GM13977 (cell line): ENCODE data around the gene SMG7.

ENCODE experiments used
- DNase-seq: peaks from one replicate; pipeline ENCODE4 v3.0.0; 2012; ENCODE audit warnings: low spot score
- CTCF ChIP-seq: IDR thresholded peaks from 2 replicates; pipeline ENCODE4 v1.5.1; 2012; ENCODE audit warnings: mild to moderate bottlenecking, control low read depth; ENCODE audit not compliant: insufficient read depth; ENCODE audit errors: extremely low read depth, missing control alignments
- in situ Hi-C: fragments of 300-500 bp; cut with MboI; formaldehyde crosslinking; loops from one replicate; pipeline ENCODE4 v1.12.0; 2022; ENCODE audit warnings: low sequenced_read_pairs, low pct_unique_long_range_greater_than_20kb, mixed read lengths, inconsistent platforms; ENCODE audit not compliant: unreplicated experiment

SMG7 gene

DNA sequence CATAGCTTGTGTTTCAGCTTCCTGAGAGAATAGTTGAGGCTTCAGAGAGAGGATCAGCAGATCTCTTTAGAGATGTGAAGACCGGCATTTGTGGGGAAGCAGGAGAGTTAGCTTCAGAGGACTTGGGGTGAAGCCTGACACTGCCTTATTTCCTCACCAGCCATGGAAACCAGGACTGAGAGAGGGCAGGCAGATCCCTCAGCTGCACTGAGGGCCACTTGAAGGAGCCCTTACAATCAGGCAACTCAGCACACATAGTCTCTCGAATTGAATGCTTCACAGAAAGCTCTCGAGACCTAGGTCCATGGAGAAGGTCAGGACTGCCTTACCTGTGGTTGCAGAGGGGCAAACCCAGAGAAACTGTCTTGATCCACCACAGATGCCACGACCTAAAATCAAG is 98.2 kb downstream of the SMG7 start:
- no peak for DNase-seq
- in situ Hi-C loops: no loop called here
- TF ChIP-seq CTCF: no peak

DNA sequence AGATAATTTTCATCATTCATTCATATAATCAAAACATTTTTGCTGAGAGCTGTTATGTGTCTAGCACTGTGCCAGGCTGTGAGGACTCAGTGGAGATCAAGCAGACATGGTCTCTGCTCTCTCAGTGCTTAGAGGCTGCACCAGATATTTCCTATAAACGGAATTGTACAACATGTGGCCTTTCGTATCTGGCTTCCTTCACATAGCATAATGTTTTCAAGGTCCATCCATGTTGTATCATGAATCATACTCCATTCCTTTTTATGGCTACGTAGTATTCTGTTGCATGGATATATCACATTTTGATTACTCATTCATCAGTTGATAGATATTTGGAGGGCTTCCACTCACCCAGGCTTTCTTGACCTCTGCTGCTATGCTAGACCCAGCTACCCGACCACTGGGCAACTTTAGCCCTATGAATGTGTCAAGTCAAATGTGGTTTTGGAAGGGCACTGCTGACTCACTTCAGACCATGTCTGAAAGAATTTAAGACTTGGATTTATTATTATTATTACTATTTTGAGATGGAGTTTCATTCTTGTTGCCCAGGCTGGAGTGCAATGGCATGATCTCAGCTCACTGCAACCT is 99.5 kb downstream of the SMG7 start:
- in situ Hi-C loops: no loop called here
- DNase-seq: no peak
- no peak for TF ChIP-seq CTCF

GRCh38 chr1:183572721-183573120 is 100.4 kb downstream of the SMG7 start:
- in situ Hi-C loops: no loop called here
- DNase-seq: no peak
- no peak for TF ChIP-seq CTCF

DNA sequence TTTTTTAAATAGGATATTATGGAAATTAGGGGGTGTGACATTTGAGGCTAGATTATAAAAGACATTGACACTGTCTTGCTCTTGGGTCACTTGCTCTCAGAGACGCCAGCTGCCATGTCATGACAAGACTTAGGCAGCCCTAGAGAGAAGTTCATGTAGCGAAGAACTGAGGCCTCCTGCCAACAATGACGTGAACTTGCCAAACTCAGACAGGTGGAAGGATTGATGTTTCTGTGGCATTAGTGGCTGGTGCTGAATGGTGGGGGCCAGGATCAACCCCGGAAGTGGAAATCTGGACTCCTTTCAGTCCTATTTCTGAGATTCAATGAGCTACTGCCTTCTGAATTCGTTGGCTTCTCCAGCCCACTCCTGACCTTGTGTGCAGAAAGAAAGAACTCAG is 103.3 kb downstream of the SMG7 start:
- in situ Hi-C loops: no loop called here
- TF ChIP-seq CTCF: no peak
- no peak for DNase-seq

DNA sequence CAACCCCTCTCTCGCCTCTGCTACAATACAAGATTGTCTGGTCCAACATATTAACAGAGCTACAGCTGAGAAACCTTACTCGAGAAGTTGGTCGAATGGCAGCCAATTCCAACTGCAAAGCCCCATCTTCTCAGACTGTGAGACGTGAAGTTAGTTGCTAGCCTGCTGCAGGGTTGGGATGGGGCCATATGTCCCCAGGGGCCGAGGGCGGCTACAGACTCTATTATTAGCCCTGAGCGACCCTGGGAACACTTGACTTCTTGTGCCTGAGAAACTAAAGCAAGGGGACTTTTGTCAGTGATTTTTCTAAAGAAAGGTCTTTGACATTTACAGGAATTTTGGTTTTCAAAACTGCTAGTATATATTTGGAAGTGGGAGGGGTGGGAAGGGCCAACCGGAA is 104.2 kb downstream of the SMG7 start:
- in situ Hi-C loops: no loop called here
- TF ChIP-seq CTCF: no peak
- DNase-seq: no peak

DNA sequence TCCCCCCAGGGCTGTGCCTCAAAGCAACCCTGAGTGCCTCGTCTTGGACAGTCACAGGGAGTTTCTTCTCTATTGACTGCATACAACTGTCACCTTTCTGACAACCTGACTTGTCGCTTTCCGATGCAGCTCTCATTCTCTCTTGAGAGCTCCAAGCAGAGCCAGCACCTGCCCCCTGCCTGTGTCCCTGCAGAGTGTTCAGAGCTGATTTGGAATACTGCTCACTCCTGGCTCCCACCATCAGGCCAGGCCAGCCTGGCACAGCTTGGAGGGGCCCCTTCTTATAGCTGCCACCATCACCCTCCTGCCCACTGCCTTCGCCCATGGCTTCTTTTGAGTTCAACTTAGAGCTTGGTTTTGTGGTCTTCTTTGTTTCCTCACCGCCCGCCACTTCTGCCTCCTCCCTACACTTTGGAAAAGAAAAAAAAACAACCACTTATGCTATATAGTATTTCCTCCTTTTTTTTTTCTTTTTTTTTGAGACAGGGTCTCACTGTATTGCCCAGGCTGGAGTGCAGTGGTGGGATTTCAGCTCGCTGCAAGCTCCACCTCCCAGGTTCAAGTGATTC is 105.7 kb downstream of the SMG7 start:
- in situ Hi-C loops: no loop called here
- TF ChIP-seq CTCF: no peak
- DNase-seq: no peak
